GM10847 (cell line): ENCODE measurements around the gene RPS15.

Experiments used
- POLR2A ChIP-seq: IDR thresholded peaks from 2 replicates; pipeline ENCODE4 v1.6.1; 2011; ENCODE audit not compliant: insufficient read length; ENCODE audit errors: extremely low read depth

RPS15 gene

GRCh38 chr19:1486720-1487575 is 48.8 kb downstream of the RPS15 start:
- TF ChIP-seq POLR2A, result no peak

DNA sequence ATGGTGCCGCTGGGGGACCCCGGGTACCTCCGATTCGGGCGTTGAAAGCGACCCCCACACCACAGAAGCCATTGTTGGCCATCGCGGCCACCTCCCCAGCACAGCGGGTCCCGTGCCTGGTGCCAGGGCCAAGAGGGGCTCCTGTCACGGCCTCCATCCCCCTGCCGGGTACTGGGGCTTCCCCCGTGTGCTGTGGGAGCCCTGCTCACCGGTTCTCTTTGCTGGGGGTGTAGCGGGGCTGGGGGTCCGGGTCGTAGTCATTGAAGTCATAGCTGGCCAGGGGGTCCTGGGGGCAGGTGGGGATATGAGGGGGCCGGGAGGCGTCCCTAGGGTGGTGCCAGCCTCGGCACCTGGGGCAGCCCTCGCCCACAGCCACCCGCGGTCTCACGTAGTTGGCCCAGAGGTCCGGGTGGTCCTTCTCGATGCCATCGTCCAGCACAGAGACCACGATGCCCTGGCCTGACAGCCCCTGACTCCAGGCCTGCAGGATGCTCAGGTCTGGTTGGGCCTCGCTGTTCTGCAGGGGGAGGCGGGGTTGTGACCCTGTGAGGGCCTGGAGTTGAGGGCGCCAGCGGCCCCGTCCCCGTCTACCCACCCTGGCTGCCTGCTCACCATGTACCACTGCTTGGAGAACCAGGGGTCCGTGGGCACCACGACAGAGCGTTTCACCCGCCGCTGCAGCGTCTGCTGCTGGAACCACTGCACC is 49.5 kb downstream of the RPS15 start:
- TF ChIP-seq POLR2A, result no peak

GRCh38 chr19:1488282-1488601 is 50.0 kb downstream of the RPS15 start:
- no peak for TF ChIP-seq POLR2A

DNA sequence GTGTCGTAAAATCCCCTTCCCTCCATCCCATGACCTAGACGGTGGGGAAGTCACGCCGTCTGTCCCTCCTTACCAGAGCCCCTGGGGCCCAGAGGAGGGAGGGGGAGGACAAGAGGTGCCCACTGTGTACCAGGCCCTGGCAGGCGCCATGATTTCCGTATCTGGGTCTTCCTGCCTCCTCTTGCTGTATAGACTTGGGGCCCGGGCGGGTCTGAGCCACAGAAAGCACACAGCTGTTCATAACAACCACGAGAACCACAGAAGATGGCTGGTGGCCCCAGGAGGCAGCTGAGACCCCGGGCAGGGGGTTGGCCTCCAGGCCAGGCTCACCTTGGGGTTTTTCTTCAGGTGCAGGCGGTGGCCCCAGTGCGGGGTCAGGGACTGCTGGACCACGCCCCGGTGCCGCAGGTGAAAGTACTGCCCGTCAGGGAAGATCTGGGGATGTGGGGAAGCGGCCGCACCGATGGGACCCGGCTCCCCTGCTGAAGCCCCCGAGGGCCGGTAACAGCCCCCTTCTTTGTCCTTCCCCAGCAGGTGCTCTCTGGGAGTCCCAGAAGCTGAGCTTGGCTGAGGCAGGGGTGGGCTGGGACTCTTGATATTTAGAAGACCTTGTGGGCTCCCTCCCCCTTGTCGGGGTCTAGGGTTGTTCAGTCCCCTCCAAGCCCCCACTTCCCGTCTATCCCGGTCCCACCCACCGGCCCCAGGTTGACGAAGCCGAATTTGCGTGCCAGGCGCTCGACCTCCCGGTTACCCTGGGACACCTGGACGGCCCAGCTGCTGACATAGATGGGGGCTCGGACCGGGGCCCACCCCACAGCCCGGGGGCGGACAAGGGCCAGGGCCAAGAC is 51.5 kb downstream of the RPS15 start:
- TF ChIP-seq POLR2A, result no peak
